COLO829 (cell line): Measurements from ENCODE around the gene RARRES1.

ENCODE experiments used
- DNase-seq: peaks from one replicate; pipeline ENCODE4 v3.0.0; 2012; ENCODE audit warnings: low spot score

The RARRES1 gene

DNA sequence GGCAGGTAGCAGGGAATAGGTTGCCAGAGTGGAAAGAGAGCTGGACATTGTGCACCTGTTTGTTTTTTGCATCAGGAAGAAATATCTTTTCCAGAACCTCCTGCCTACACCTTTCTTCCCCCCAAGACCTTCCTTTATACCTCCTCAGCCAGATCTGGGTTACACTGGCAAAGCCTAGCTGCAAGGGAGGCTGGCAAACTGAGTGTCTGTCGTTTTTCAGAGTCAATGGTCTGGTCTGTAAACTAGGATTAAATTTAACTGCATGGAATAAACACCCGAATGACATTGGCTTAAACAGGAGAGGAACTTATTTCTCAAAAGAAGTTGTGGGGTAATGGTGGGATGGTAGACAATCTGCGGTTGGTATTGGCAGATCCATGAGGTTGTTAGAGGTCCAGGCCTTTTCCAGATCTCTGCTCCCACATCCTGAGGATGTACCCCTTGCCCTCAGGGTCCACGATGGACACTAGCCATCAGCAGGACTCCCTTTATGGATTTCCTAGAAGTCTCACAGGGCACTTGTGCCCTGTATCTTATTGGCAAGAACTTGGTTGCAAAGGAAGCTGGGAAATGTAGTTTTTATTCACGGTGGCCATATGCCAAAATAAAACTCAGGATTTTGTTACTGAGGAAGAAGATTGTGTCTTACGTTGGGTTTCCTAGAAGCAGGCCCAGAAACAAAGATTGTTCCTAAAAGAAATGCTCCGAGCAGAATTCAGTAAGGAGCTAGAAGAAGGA lies 3.2 kb upstream of the RARRES1 start:
- DNase-seq = no peak

DNA sequence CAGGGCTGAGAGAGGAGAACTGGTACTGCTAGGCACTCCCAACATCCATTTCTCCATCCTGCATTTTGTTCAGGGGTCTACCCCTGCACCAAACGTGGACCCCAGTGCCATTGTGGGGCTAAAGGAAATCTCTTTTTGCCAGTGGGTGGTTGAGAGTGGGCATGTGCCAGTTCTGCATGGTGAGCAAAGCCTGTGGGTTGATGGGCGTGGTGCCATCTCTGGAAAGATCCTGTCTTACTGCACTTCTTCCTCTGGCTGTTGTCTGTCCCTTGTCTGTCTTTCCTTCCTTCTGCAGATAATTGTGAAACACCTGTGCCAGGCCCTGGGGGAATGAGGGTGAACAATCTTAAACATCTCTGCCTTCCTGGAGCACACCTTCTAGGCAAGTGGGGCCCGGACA lies 1.4 kb upstream of the RARRES1 start:
- DNase-seq = no peak

DNA sequence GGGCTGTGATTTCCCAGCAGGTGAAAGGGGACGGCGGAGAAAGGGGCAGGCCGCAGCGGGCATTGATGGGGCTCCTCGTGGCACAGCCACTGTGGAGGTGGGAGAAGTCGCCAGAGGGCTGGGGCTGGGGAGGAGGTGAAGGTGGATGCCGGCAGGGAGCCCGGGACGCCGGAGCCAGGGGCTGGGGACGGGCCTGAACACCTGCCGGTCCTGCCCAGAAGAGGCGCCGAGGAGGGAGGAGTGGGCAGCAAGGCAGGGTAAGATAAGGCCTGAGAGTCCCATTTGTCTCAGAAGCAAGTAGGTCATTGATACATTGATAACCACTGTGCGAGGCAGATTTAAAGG lies 571 bp upstream of the RARRES1 start:
- no peak for DNase-seq

DNA sequence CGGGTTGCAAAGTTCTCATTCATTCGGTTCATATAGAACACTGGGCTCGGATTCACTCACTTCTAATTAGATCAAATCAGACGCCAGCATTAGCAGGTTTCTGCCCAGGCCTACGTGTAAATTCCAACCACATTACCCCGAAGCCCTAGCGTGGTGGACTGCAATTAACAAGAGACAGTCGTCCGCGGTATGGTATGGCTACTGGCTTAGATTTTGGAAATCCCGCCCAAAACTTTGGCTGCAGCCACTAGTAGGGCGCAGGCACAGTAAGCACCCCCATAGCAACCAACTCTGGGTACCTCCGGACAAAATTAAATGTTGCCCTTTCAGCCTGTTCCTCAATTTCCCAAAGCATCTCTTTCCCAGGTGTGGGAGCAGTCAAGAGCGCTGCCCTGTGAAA lies 771 bp downstream of the RARRES1 start:
- no peak for DNase-seq

DNA sequence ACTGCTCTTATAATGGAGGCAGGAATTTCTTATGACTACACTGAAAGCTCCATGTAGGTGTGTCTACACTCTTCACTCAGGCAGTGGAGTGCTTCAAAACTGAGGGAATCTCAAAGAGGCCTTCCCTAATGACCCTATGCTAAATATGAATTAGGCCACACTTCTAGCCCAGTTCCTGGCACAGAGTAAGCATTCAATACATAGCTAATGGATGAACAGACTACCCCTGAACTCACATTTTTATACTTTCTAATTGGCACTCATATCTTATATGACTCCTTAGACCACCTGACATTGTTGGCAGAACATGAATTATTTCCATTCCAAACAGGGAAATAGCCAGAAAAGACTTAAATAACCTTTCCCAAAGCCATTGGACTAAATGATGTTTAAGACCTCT lies 3.4 kb downstream of the RARRES1 start:
- DNase-seq = no peak

DNA sequence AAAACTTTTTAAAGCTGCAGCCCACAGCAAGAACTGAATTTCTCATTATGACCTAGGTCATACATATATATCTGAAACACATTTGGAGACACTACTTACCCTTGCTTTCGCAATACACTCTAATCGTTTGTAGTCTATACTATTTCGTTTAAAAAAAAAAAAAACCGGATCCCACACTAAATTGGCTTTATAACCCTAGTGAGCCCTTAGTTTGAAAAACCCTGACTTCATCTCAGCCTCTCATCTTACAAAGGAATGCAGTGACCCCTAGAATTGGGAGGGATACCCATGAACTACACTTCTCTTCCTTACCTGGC lies 4.2 kb downstream of the RARRES1 start:
- no peak for DNase-seq

DNA sequence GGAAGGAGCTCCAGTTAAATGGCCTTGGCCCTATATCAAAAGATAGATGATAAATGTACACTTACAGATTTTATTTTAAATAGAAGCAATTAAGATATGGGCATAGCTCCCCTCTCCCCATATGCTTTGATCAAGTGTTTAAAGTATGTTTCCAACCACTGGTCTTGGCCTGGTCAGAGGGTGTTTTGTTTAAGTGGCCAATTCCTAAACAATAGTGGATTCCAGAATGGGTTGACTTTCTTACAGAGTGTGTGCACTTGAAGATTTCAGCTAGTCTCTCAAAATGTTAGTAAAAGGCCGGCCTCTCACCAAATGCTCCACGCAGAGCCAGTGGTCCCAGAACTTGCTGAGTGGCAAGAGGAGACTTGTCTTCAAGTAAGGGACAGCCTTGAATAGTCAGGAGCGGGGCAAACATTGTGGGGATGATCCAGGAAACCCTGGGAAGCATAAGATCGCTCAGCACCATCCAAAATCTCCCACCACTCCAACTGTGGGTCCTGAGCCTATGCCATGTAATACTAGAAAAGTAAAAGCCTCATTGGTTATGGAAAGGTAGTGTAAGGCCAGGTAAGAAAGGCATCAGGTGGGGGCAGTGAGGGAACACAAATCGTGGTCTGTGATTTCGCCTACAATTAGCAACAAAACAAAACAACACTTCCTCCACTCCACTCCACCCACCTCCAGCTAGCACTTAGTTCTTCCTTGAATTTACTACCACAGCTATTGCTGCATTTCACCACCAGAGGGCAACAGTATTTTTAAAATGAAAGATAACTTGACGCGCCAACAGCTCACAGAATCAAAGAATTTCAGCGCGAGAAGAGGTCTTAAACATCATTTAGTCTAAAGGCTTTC lies 4.8 kb downstream of the RARRES1 start:
- peak; percentile 88 for DNase-seq

DNA sequence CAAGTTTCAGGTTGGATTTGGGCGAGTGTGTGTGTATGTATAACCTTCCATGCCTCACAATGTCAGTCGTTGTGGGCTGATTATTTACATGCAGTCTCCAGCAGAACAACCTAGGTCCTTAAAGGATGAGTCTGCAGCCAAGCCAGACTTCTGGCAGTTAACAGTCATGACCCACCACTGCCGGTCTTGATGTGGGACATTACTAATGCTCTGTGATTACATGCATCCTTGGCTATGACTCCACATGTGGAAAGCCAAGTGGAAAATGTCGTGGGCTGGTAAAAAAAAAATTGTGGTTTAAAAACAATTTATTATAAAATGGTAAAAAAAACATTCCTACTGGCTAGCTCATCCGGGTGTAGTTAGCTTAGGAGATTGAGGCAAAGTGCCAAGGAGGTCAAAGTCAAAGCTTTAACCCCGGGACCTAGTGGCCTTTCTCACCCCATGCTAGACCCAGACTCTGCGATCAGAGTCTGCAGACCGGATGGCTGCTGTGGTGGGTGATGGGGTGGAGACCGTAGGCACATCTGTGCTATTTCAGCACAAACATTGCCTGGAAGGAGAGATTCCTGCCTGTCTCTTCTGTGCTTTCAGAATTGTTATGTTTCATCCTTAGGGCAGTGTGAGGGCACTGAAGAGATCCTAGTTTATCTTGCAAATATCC lies 6.8 kb downstream of the RARRES1 start:
- DNase-seq = peak; percentile 77

DNA sequence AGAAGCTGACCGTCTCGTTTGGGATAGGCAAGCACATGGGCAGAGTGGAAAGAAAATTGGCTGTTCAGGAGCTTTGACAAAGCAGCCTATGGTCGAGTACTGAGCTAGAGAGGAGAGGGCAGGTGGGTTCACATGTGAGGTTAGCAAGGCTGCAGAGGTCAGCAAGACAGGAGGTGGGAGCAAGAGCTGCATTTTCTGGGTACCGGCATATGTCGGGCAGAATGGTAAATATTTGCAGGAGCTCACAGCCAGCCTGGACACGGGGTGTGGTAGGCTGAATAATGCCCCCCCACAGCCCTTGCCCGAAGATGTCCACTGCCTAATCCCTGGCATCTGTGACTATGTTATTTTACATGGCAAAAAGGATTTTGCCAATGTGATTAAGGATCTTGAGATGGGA lies 8.3 kb downstream of the RARRES1 start:
- DNase-seq = no peak

DNA sequence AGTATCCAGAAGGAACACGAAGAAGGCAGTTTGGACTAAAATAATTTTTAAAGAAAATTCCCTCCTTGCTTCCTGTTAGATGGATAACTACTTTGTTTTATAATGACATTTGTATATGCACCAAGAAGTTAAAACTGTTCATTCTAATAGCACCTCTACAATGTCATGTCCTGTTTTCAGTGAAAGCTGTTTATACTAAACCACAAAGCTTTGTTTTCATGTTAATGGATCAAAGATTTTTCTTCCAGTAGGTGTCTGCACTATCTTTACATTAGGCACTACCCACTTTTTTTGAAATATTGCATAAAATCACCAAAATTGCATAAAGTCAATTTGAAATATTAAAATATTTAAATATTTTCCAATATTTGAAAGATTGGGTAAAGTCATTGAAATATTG lies 10.1 kb downstream of the RARRES1 start:
- no peak for DNase-seq

DNA sequence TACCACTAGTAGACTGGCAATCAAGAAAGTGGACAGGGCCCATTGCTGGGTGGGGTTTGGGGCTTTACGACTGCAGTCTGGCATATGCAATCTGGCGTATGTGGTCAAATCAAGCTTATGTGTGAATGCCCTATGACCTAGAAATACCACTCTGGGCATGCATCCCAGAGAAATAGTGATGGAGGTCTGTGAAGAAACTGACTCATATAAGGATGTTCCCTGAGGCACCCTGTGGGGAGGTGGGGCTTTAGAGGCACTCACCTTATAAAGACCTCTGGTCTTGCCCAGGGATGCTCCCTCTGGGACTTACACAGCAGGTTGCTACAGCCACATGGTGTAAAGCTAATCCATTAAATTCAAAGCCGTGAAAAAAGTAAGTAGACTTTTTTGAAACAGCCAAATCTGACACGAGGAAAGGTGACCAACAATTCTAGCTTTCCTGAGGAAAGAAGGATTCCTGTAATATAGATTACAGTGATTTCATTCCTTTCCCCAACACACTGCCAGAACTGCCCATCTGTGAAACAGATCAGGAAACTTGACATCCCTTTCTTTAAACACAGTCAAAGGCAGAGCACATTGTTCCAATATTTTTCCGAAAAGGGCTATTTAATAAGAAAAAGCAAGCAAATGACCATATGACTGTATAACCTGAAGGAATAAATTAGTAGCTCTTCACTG lies 13.6 kb downstream of the RARRES1 start:
- DNase-seq = peak; percentile 42

DNA sequence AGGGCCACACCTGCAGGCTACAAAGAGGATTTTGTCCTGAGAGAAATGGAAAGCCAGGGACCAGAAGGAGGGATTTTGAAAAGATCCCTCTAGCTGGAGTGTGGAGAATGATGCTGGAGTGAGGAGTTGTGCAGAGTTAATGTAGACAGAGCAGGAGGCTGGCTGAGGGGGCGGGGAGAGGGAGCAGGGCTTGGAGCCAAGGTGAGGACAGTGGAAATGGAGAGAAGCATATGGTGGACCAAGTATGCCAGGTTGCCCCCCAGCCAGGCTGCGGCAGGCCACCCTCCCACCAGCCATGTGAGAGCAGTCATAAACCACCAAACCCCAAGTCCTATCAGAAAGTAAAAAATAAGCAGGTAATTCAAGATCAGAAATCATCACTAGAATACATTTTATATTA lies 14.7 kb downstream of the RARRES1 start:
- DNase-seq = no peak

DNA sequence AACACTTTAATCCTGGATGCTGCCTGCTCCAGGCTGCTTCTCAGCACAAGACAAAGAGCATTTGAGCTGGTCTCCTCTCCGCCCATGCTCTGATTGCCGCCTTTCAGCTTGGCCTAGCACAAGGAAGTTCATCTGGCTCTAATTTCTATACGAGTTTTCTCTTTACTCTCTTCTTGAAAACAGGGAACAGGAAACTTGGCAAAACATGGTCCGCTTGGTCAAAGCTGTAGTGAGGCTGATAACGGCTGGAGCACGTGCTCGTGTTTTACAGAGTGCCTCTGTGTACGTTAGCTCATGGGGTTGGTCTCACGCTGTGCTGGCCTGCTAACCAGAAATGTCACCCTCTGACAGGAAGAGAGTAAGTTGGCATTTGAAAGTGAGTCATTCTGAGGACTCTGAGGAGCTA lies 19.2 kb downstream of the RARRES1 start:
- DNase-seq = peak; percentile 91

DNA sequence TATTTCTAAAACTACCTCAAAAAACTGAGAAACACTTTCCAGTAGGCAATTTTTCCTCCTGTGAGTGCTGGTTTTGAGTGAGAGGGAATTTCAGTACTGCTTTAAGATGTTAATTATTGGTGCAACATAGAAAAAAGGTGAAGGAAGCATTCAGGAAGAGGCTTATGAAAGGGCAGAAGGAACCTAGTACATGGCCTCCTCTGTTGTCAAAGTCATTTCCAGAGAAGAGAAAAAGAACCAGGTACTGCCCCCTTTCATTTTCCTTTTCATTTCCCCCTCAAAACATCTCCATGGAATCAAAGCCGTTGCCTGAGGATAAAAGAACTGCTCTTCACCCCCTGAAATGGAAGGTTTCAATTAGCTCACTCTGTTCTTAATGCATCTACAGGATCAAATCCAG lies 19.8 kb downstream of the RARRES1 start:
- DNase-seq = no peak

DNA sequence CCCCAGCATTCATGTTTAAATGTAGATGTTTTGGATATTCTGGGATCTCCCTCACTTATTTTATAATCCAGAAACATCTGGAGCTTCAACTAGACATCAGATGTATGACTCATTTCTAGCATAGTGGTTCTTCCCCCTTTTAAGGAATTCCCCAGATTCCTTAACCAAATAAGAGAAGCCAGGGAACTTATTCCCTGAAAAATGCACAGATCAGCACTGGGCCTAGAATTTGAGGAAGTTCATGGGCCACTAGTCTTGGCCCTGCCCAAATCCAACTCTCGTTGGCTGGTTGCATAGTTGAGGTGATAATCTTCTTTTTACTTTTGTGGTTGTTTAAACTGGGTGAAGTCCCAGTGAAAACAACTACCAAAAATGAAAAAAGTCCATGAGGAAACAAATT lies 20.4 kb downstream of the RARRES1 start:
- DNase-seq = peak; percentile 68

DNA sequence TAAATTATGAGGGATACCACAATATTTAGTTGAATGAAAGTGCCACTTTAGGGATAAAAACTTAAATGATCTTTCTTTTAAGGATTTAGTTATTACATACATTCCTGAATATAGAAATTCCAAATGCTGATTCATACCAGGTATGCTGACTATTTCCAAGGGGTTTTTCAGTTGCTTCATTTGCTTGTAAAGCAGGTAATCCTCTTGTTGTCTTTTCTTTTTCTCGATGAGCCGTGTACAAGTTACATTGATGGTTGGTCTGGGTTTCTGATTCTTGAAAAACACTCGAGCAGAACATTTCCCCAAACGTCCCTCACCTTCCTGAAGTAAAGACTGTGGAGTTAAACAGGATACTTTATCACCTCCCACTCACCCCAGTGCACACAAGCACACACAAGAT lies 21.7 kb downstream of the RARRES1 start:
- DNase-seq = no peak

DNA sequence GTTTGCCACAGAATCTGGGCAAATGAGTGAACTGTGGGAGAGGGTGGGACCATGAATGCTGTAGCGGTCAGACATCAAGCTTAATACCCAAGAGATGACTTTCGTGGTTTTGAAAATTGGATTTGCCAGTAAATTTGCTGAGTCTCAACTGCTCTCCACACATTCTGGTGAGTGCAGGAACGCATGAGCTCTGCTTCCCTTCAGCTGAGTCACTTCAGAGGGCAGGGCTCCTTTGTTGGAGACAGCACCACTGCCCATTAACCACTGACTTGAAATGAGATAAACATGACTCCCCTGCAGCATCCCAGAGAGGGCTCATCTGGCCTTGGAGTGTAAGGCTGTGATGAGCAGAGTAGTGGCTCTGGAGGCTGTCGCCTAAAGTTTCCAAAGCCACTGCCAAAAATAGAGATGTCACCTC lies 22.6 kb downstream of the RARRES1 start:
- DNase-seq = no peak

DNA sequence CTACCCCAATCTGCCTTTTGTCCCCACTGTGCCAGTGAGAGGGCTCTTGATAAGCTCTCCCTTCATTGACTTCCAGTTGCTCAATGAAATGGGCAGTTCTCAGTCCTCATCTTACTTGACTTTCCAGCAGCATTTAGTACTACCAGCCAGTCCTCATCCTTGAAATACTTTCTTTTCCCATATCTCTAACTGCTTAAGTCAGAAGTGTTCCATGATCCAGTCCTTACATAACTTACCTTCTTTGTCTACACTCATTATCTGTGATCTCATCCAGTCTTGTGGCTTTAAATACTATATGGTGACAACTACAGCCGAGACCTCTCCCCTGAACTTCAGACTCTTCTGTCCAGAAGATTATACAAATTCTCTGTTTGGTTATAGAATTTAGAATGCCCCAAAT lies 28.7 kb downstream of the RARRES1 start:
- DNase-seq = no peak

DNA sequence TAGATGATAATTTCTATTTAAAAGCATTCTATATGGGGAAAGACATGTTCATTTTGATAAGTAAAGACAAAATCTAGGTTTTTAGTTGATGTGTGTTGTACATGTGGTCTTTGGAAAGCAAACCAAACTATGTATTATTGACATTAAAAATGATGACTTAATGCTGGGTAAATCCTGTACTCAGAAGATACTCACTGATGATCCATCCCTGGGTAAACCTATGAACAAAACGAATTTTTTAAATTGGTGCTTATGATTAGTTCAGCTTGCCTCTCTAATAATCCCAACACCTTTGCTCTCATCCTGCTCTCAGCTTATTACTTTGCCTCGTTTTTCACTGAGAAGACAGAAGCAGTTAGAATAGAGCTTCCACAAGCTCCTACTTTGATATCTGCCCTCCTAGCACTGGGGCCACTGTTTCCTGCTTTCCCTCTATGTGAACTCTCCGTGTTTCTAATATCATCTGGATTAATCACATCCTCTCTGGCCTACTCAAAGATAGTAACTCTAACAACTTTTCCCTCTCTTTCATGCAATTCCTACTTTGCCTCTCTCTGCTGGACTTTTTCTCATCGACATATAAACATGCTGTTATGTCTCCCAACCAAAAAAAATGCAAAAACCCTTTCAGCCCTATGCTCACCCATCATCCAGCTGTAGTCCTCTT lies 29.3 kb downstream of the RARRES1 start:
- DNase-seq = no peak

DNA sequence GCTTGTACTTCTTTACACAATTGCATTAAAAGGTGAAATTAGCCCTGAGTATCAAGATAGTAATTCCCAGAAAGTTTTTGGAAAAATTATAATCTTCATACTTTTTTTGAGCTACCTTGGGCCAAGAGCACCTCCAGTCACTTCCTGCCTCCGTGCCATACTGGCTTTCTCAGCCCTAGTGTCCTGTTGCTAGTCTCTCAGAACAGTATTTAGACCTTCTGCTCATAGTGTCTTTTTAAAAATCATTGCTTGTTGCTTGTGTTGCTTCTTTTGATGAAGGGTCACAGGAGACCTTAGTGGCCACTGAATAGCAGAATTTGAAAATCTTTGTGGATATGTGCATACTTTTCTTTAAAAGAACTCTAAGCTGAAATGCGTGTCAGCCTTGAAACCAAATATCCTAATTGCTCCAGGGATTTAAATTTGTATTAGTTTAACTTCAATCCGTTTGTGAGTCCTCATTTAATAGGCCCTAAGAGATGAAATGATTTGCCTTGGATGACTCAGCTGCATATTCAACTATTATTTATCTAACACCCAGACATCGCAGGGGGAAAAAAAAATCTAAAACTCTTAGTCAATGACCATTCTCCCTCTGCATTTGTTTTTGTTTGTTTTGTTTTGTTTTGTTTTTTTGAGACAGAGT lies 30.7 kb downstream of the RARRES1 start:
- no peak for DNase-seq

DNA sequence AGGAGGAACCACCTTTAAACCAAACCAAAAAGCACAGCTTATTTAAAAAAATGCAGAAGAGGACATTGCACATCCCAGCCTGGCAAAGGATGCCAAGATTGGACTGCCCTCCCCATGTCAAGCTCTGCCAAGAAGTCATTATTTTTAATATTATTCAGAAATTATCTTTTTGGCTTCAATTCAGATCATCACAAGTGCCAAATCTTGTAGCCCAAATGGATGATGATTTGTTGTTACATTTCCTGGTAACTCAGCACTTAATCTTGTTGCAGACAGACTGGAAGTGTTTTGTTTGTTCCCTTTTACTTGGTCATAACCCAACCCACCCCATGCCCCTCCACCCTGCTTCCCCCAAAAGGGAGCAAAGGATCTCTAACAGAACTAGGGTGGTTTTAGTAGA lies 31.7 kb downstream of the RARRES1 start:
- DNase-seq = no peak

DNA sequence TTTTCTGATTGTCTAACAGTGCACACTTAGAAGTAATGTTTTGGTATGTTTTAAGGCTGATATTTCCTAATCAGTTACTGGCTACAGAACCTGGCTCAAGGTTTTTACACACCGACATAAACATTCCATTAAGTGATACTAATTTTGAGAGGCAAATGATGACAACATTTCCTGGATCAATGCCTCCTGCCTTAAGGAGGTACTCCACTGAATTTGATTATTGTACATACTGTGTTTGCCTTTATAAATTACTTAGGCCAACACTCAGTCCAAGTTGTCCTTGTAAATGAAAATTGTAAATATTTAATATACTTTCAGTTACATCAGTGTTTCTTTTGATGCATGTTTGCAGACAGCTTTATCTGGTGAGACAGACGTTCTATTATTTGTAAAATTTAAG lies 35.6 kb downstream of the RARRES1 start:
- DNase-seq = no peak
